ENCODE measurements around the gene EDDM13. TPM values are rescaled to one million over a fixed set of nuclear protein-coding genes. Genes with fewer than 3 reads are reported as not detected.

Gene EDDM13
- total RNA-seq, 6 experiments from 2014 or later: not detected

GRCh38 chr19:56347163-56347778 lies 74.7 kb downstream of the EDDM13 start:
- Mint-ChIP-seq H3K4me3 (no peak overlapping the region), H3K4me1 (ENCODE audit: low read depth) (no peaks in the 10 kb centered on the region), H3K9me3 (peaks cover 13% of the 10 kb centered on the region), H3K27ac (no peak overlapping the region), H3K27me3 (ENCODE audit: insufficient read depth) (peaks cover 3% of the 10 kb centered on the region), H3K36me3 (ENCODE audit: low read depth) (peaks cover 7% of the 10 kb centered on the region)
- no peak for TF ChIP-seq CTCF (IDR thresholded peaks at IDR 0.05)
- no peak for DNase-seq

GRCh38 chr19:56348289-56348877 lies 75.8 kb downstream of the EDDM13 start:
- no peaks in the 10 kb centered on the region for H3K4me1 Mint-ChIP-seq (ENCODE audit: low read depth)
- peak; percentile 68 for TF ChIP-seq CTCF (IDR thresholded peaks at IDR 0.05)
- no peak for DNase-seq

GRCh38 chr19:56350416-56351045 lies 78.0 kb downstream of the EDDM13 start:
- Mint-ChIP-seq H3K4me3 (no peak overlapping the region), H3K9me3 (peaks cover 13% of the 10 kb centered on the region), H3K36me3 (ENCODE audit: low read depth) (no peaks in the 10 kb centered on the region), H3K4me1 (ENCODE audit: low read depth) (no peaks in the 10 kb centered on the region), H3K27ac (no peak overlapping the region), H3K27me3 (ENCODE audit: insufficient read depth) (no peaks in the 10 kb centered on the region; the same call in 1 of the 2 replicates)
- DNase-seq: peak; percentile 28
- peak; percentile 89 for TF ChIP-seq CTCF (IDR thresholded peaks at IDR 0.05)

More at GRCh38 chr19:56348289-56348877, 75.8 kb downstream of the EDDM13 start:
- Mint-ChIP-seq H3K27ac (no peak overlapping the region), H3K4me3 (no peak overlapping the region), H3K36me3 (ENCODE audit: low read depth) (no peaks in the 10 kb centered on the region), H3K27me3 (ENCODE audit: insufficient read depth) (no peaks in the 10 kb centered on the region; the same call in 1 of the 2 replicates), H3K9me3 (peaks cover 6% of the 10 kb centered on the region)

GRCh38 chr19:56351208-56351607 lies 78.7 kb downstream of the EDDM13 start:
- no peak overlapping the region for H3K4me3 Mint-ChIP-seq
- no peak overlapping the region for H3K27ac Mint-ChIP-seq
- H3K4me1 Mint-ChIP-seq (ENCODE audit: low read depth): no peaks in the 10 kb centered on the region
- peaks cover 13% of the 10 kb centered on the region for H3K9me3 Mint-ChIP-seq
- no peak for DNase-seq
- H3K36me3 Mint-ChIP-seq (ENCODE audit: low read depth): no peaks in the 10 kb centered on the region
- TF ChIP-seq CTCF (IDR thresholded peaks at IDR 0.05): no peak
- peaks cover 3% of the 10 kb centered on the region for H3K27me3 Mint-ChIP-seq (ENCODE audit: insufficient read depth)

- no peaks in the 10 kb centered on the region for H3K4me1 Mint-ChIP-seq (ENCODE audit: low read depth)
- no peak for DNase-seq
- peaks cover 41% of the 10 kb centered on the region for H3K9me3 Mint-ChIP-seq
- no peak for TF ChIP-seq CTCF (IDR thresholded peaks at IDR 0.05)
- peaks cover 15% of the 10 kb centered on the region for H3K36me3 Mint-ChIP-seq (ENCODE audit: low read depth)
- no peak overlapping the region for H3K4me3 Mint-ChIP-seq
- H3K27me3 Mint-ChIP-seq (ENCODE audit: insufficient read depth): peaks cover 3% of the 10 kb centered on the region
- H3K27ac Mint-ChIP-seq: no peak overlapping the region
Observed at GRCh38 chr19:56355517-56355916, 83.0 kb downstream of the EDDM13 start.
